ENCODE results near the gene DNM3. TPM values are rescaled to one million over a fixed set of nuclear protein-coding genes. Genes with fewer than 3 reads are reported as not detected.

Gene DNM3
- total and polyA plus RNA-seq, 2 of the 8 experiments (the other 6 are each of a cell fraction or from before 2014, with no cell fraction given), result 2.0 to 8.5 TPM

GRCh38 chr1:172404121-172404520 lies 562.8 kb downstream of the DNM3 start:
- Histone ChIP-seq H2BK5ac (ENCODE audit: low read depth, low read length) (no peak overlapping the region), H3K36me3 (ENCODE audit: control insufficient read depth in 2 of 4, insufficient read depth in 4 of 4, low read length in 3 of 4) (no peaks in the 10 kb centered on the region), H3K9me3 (ENCODE audit: insufficient read depth in 2 of 2, low read depth in 1 of 2, low read length in 1 of 2) (no peaks in the 10 kb centered on the region), H3K23me2 (ENCODE audit: low read depth, low read length) (no peaks in the 10 kb centered on the region), H3K14ac (ENCODE audit: insufficient read length) (no peak overlapping the region), H3K79me1 (ENCODE audit: low read depth, low read length) (no peaks in the 10 kb centered on the region), H3K56ac (replicated peaks; ENCODE audit: insufficient read length, low read depth, low read length) (no peak overlapping the region), H2BK15ac (ENCODE audit: low read length) (no peak overlapping the region), H2BK120ac (replicated peaks; ENCODE audit: low read depth, low read length) (no peak overlapping the region), H3K18ac (ENCODE audit: extremely low read depth, low read length) (no peak overlapping the region), H2BK12ac (ENCODE audit: low read depth, low read length) (no peak overlapping the region), H2AK5ac (ENCODE audit: low read depth, low read length) (no peak overlapping the region), H3K79me2 (ENCODE audit: control insufficient read depth in 1 of 2, insufficient read depth in 2 of 2, low read length in 2 of 2) (no peaks in the 10 kb centered on the region), H3K4me3 (ENCODE audit: extremely low read depth in 1 of 4, insufficient read depth in 2 of 4, low read depth in 3 of 4, low read length in 4 of 4) (no peak overlapping the region), H3K9ac (replicated peaks in 1 of 4; ENCODE audit: extremely low read depth in 1 of 4, low read depth in 3 of 4, low read length in 3 of 4) (no peak overlapping the region), H4K5ac (ENCODE audit: insufficient read length, low read depth, low read length) (no peak overlapping the region), H3K23ac (ENCODE audit: insufficient read length) (no peak overlapping the region), H2BK20ac (ENCODE audit: low read length) (no peak overlapping the region), H3K4me1 (replicated peaks in 1 of 4; ENCODE audit: control insufficient read depth in 3 of 4, insufficient read depth in 4 of 4, low read length in 3 of 4) (peaks cover 2 to 5% (median 3%) of the 10 kb centered on the region in 4 experiments; a peak in 4 of 7 replicates), H3K27me3 (replicated peaks in 1 of 4; ENCODE audit: control insufficient read depth in 3 of 4, extremely low read depth in 1 of 4, insufficient read depth in 3 of 4, low read length in 3 of 4) (no peaks in the 10 kb centered on the region), H3K27ac (ENCODE audit: low read depth, low read length) (no peak overlapping the region), H3K4ac (replicated peaks; ENCODE audit: insufficient read length, low read depth, low read length) (no peak overlapping the region), H4K20me1 (replicated peaks in 1 of 2; ENCODE audit: control insufficient read depth in 1 of 2, insufficient read depth in 2 of 2, low read length in 2 of 2) (no peaks in the 10 kb centered on the region), H3K4me2 (ENCODE audit: insufficient read depth in 1 of 2, low read depth in 2 of 2, low read length in 2 of 2) (no peak overlapping the region), H2AFZ (ENCODE audit: low read length) (no peak overlapping the region), H4K8ac (ENCODE audit: extremely low read depth, insufficient read depth, low read length) (no peak overlapping the region), H4K91ac (replicated peaks; ENCODE audit: insufficient read length, low read length) (no peak overlapping the region)
- FAIRE-seq, result no peak
- CTCF ChIA-PET (ENCODE audit: partially characterized antibody), result interaction anchor here (1.0 to 2.9 kb wide), 9 partner anchors 9 to 603 kb away, joined by 3 to 11 read pairs (median 4); no protein-coding TSS in a partner anchor
- POLR2A ChIA-PET (ENCODE audit: partially characterized antibody), result no interaction called here
- TF ChIP-seq BRCA1 (IDR thresholded peaks at IDR 0.05; ENCODE audit: low read depth, low read length) (no peak), KDM4A (IDR thresholded peaks at IDR 0.05; ENCODE audit: low read depth, low read length, severe bottlenecking) (no peak), TCF12 (IDR thresholded peaks at IDR 0.05; ENCODE audit: low read depth, low read length) (no peak), KDM1A (IDR thresholded peaks at IDR 0.05; ENCODE audit: borderline replicate concordance, low read length) (no peak), RXRA (IDR thresholded peaks at IDR 0.05; ENCODE audit: insufficient read depth, low read depth, low read length) (no peak), RNF2 (IDR thresholded peaks at IDR 0.05; ENCODE audit: borderline replicate concordance, low read depth, low read length, missing control alignments, poor library complexity, severe bottlenecking) (no peak), JUND (IDR thresholded peaks at IDR 0.05; ENCODE audit: low read length) (no peak), EP300 (IDR thresholded peaks at IDR 0.05; ENCODE audit: borderline replicate concordance in 1 of 2, low read depth in 2 of 2, low read length in 2 of 2) (no peak), POU5F1 (IDR thresholded peaks at IDR 0.05; ENCODE audit: low read depth, low read length) (no peak), SAP30 (IDR thresholded peaks at IDR 0.05; ENCODE audit: insufficient read depth, insufficient replicate concordance, low read length) (no peak), HDAC2 (IDR thresholded peaks at IDR 0.05; ENCODE audit: borderline replicate concordance in 1 of 2, low read depth in 2 of 2, low read length in 2 of 2) (no peak), POLR2AphosphoS5 (IDR thresholded peaks at IDR 0.05; ENCODE audit: low read depth, low read length) (no peak), SUZ12 (IDR thresholded peaks at IDR 0.05; ENCODE audit: low read length) (no peak), GABPA (IDR thresholded peaks at IDR 0.05; ENCODE audit: borderline replicate concordance, insufficient read depth, low read length) (no peak), CEBPB (IDR thresholded peaks at IDR 0.05; ENCODE audit: low read depth, low read length) (no peak)
- no peak for DNase-seq (ENCODE audit: low read depth in 1 of 2, low spot score in 2 of 2)

Measured in H1 (cell line).